HG02852 (cell line): ENCODE results near the gene AATK.

Experiments
- ATAC-seq: cut with Tn5 transposase; IDR thresholded peaks from one replicate; pipeline ENCODE4 v1.9.1; 2021; ENCODE audit warnings: mild to moderate bottlenecking, moderate library complexity; ENCODE audit not compliant: unreplicated experiment

Gene AATK

GRCh38 chr17:81144423-81144781, 21.6 kb downstream of the AATK start:
- no peak for ATAC-seq

- ATAC-seq, result no peak
Observed at GRCh38 chr17:81143717-81144422, 22.2 kb downstream of the AATK start.

- no peak for ATAC-seq
Observed at GRCh38 chr17:81143200-81143527, 22.9 kb downstream of the AATK start.

- no peak for ATAC-seq
Observed at GRCh38 chr17:81142301-81143199, 23.5 kb downstream of the AATK start.

GRCh38 chr17:81140695-81141094, 25.3 kb downstream of the AATK start:
- no peak for ATAC-seq

GRCh38 chr17:81140018-81140417, 26.0 kb downstream of the AATK start:
- no peak for ATAC-seq

- no peak for ATAC-seq
Observed at GRCh38 chr17:81139428-81139827, 26.6 kb downstream of the AATK start.

- no peak for ATAC-seq
Observed at GRCh38 chr17:81138500-81138899, 27.5 kb downstream of the AATK start.

- ATAC-seq, result no peak
Observed at GRCh38 chr17:81138083-81138482, 27.9 kb downstream of the AATK start.

GRCh38 chr17:81137248-81137647, 28.8 kb downstream of the AATK start:
- no peak for ATAC-seq

- ATAC-seq, result no peak
Observed at GRCh38 chr17:81136366-81136765, 29.7 kb downstream of the AATK start.

GRCh38 chr17:81135505-81136278, 30.3 kb downstream of the AATK start:
- no peak for ATAC-seq

- ATAC-seq, result no peak
Observed at GRCh38 chr17:81134064-81134781, 31.8 kb downstream of the AATK start.

GRCh38 chr17:81132770-81133723, 33.0 kb downstream of the AATK start:
- ATAC-seq, result no peak

GRCh38 chr17:81132197-81132540, 33.9 kb downstream of the AATK start:
- ATAC-seq, result no peak

GRCh38 chr17:81131486-81132196, 34.4 kb downstream of the AATK start:
- ATAC-seq, result no peak

GRCh38 chr17:81130385-81131361, 35.3 kb downstream of the AATK start:
- ATAC-seq, result no peak

GRCh38 chr17:81129711-81130367, 36.2 kb downstream of the AATK start:
- no peak for ATAC-seq
